K562 (cell line): ENCODE results near the gene TOPORS. TPM values are rescaled to one million over a fixed set of nuclear protein-coding genes. Genes with fewer than 3 reads are reported as not detected.

Experiments
- ATAC-seq: fragments of 200-7000 bp; cut with Tn5 transposase; 3 replicates; pipeline ENCODE4 v1.9.1; 2020; ENCODE audit warnings: moderate library complexity
- BruUV-seq: library from RNA; stranded (reverse); fragments of 400-500 nt; replicated peaks from 2 replicates; lab custom pipeline; 2021; lab: Mats Ljungman, UMichigan
- CTCF ChIA-PET: fragments of 300-600 bp; formaldehyde crosslinking; extraction: SDS; loops from one replicate; lab custom pipeline; 2021; ENCODE audit warnings: low intra/inter-chr PET ratio; lab: Yijun Ruan, JAX
- POLR2A ChIA-PET: fragments of 300-600, 350-650 bp; sonication (Branson Sonifier 250); formaldehyde crosslinking; extraction: SDS; loops from one replicate; lab custom pipeline; 2021; ENCODE audit warnings: antibody characterized with exemption, inconsistent platforms; lab: Yijun Ruan, JAX
- DNase-seq, 4 experiments: peaks; one replicate each; pipeline versions ENCODE4 v3.0.0 to v3.0.0-alpha.2; 2011 to 2018; ENCODE audit warnings: low spot score in 3 of 4, mixed read lengths in 3 of 4; ENCODE audit errors: extremely low read depth in 1 of 4
- FAIRE-seq: peaks from 2 replicates; lab custom pipeline; 2011; peaks lifted over from hg19 to GRCh38; lab: Jason Lieb, UNC
- H2AFZ ChIP-seq: 2 replicates; pipeline ENCODE4 v1.6.0; 2011; ENCODE audit warnings: low read depth, low read length, control low read depth, inconsistent platforms
- H3K27ac ChIP-seq: fragments of 200-600 bp; 3 replicates; pipeline ENCODE4 v1.8.0; 2011; ENCODE audit warnings: low read depth, mild to moderate bottlenecking, control low read depth, inconsistent platforms, low read length, moderate library complexity, mixed read lengths; ENCODE audit errors: extremely low read depth
- H3K27me3 ChIP-seq, 2 experiments: fragments of 300-600 bp in 1 of 2; 2 replicates in 1 of 2; 3 replicates in 1 of 2; pipeline versions ENCODE4 v1.6.0 to v1.8.0; 2011; ENCODE audit warnings: inconsistent platforms in 2 of 2, low read length in 2 of 2, mild to moderate bottlenecking in 1 of 2, mixed read lengths in 1 of 2, moderate library complexity in 1 of 2; ENCODE audit not compliant: control insufficient read depth in 2 of 2, insufficient read depth in 2 of 2
- H3K36me3 ChIP-seq: fragments of 300-600 bp; 3 replicates; pipeline ENCODE4 v1.8.0; 2011; ENCODE audit warnings: mild to moderate bottlenecking, low read length, inconsistent platforms; ENCODE audit not compliant: control insufficient read depth, insufficient read depth
- H3K4me1 ChIP-seq, 2 experiments: fragments of 200-600 bp in 1 of 2; replicated peaks in 1 of 2; 2 replicates in 1 of 2; 3 replicates in 1 of 2; pipeline versions ENCODE4 v1.5.1 to v1.8.0; 2011; ENCODE audit warnings: inconsistent platforms in 2 of 2, low read length in 2 of 2, mild to moderate bottlenecking in 1 of 2, mixed read lengths in 1 of 2, moderate library complexity in 1 of 2; ENCODE audit not compliant: control insufficient read depth in 2 of 2, insufficient read depth in 2 of 2
- H3K4me2 ChIP-seq: 2 replicates; pipeline ENCODE4 v1.6.1; 2011; ENCODE audit warnings: low read length, control low read depth, inconsistent platforms, mixed read lengths; ENCODE audit not compliant: insufficient read depth
- H3K4me3 ChIP-seq: fragments of 200-600 bp; sonication (generic), shearing (Covaris generic); 2 replicates; pipeline ENCODE4 v1.5.1; 2016; ENCODE audit warnings: control low read depth, inconsistent platforms
- H3K79me2 ChIP-seq: fragments of 200-600 bp; 3 replicates; pipeline ENCODE4 v1.8.0; 2011; ENCODE audit warnings: low read length, inconsistent platforms; ENCODE audit not compliant: control insufficient read depth, insufficient read depth
- H3K9ac ChIP-seq, 2 experiments: 2 replicates each; pipeline versions ENCODE4 v1.6.0 to v1.6.1; 2011; ENCODE audit warnings: low read depth in 2 of 2, low read length in 2 of 2, control low read depth in 1 of 2, inconsistent platforms in 1 of 2, mild to moderate bottlenecking in 1 of 2, mixed read lengths in 1 of 2; ENCODE audit not compliant: insufficient read depth in 1 of 2
- H3K9me1 ChIP-seq: one replicate; pipeline ENCODE4 v1.6.0; 2011; ENCODE audit warnings: inconsistent platforms, mild to moderate bottlenecking, low read length, moderate library complexity; ENCODE audit not compliant: control insufficient read depth, insufficient read depth
- H3K9me3 ChIP-seq: replicated peaks from 2 replicates; pipeline ENCODE4 v1.5.1; 2011; ENCODE audit warnings: low read depth, low read length, inconsistent platforms; ENCODE audit not compliant: control insufficient read depth, insufficient read depth
- H4K20me1 ChIP-seq: replicated peaks from 2 replicates; pipeline ENCODE4 v1.6.1; 2011; ENCODE audit warnings: low read length, inconsistent platforms, mixed read lengths; ENCODE audit not compliant: control insufficient read depth, insufficient read depth
- KLF16 ChIP-seq: IDR thresholded peaks from 2 replicates; pipeline ENCODE4 v1.6.1; 2016; ENCODE audit warnings: antibody characterized with exemption
- MED1 ChIP-seq: sonication (generic); formaldehyde crosslinking; IDR thresholded peaks from 2 replicates; pipeline ENCODE4 v1.8.1; 2023; ENCODE audit warnings: missing genetic modification reagents, borderline replicate concordance
- NR2C2 ChIP-seq, 2 experiments: fragments of 200-800 bp in 1 of 2; sonication (Bioruptor generic) in 1 of 2; sonication (generic) in 1 of 2; formaldehyde crosslinking in 1 of 2; IDR thresholded peaks; 2 replicates each; pipeline versions ENCODE4 v1.6.1 to v1.8.0; 2016 to 2022; ENCODE audit warnings: mild to moderate bottlenecking in 1 of 2, missing compliant biosample characterization in 1 of 2, missing genetic modification characterization in 1 of 2, missing genetic modification reagents in 1 of 2
- PPARD ChIP-seq: fragments of 250-450 bp; sonication (Bioruptor Pico); IDR thresholded peaks from 2 replicates; pipeline ENCODE4 v1.8.0; 2022; ENCODE audit warnings: inconsistent platforms, mild to moderate bottlenecking, moderate library complexity
- YBX1 ChIP-seq: fragments of 450-650 bp; IDR thresholded peaks from 2 replicates; pipeline ENCODE4 v1.7.1; 2016; ENCODE audit warnings: mild to moderate bottlenecking
- WGBS: fragments of 100-300 bp; shearing (Covaris generic); methylation state at CpG from one replicate; pipeline ENCODE4 v1.1.6; 2016; ENCODE audit warnings: low coverage, mixed read lengths; ENCODE audit not compliant: insufficient coverage; ENCODE audit errors: missing lambda C conversion rate; 5-methylcytosine and 5-hydroxymethylcytosine counted together
- in situ Hi-C: fragments of 300-500 bp; cut with MboI; formaldehyde crosslinking; loops from 4 replicates; pipeline ENCODE4 v1.15.0; 2018; ENCODE audit warnings: inconsistent platforms, mixed read lengths
- intact Hi-C: fragments of 100-400 bp; cut with micrococcal nuclease; formaldehyde crosslinking; loops from 2 replicates; pipeline ENCODE4 v1.14.2; 2022
- polyA plus RNA-seq, 8 experiments: library from polyadenylated mRNA; depleted of rRNA in 4 of 8; stranded (reverse) in 5 of 8; unstranded in 3 of 8; fragments of >200 nt; fragmentation: Nextera tagmentation in 2 of 8; fragmentation: Illumina TruSeq in 1 of 8; extraction: Ambion mirVana in 2 of 8; extraction: Trizol in 1 of 8; gene quantifications; 2 replicates each; pipeline versions ENCODE4 v1.2.1 to v1.2.3, GENCODE V29; 2011 to 2014; ENCODE audit warnings: inconsistent platforms in 1 of 8, missing spikeins in 1 of 8
- total RNA-seq, 7 experiments: library from RNA; depleted of rRNA in 6 of 7; stranded (reverse); fragments of >200 nt in 6 of 7; fragmentation: Illumina TruSeq in 2 of 7; extraction: Trizol in 2 of 7; gene quantifications; 2 replicates each; pipeline versions ENCODE4 v1.2.1 to v1.2.3, GENCODE V29; 2011 to 2021; ENCODE audit warnings: low replicate concordance in 1 of 7
- TF ChIP-seq, protein P1 (sequence below): fragments of 250-450 bp; sonication (Bioruptor Pico); IDR thresholded peaks from 2 replicates; pipeline ENCODE4 v1.8.0; 2022; ENCODE audit warnings: moderate library complexity, mild to moderate bottlenecking, inconsistent platforms
- TF ChIP-seq, protein P2 (sequence below): sonication (generic); formaldehyde crosslinking; IDR thresholded peaks from 2 replicates; pipeline ENCODE4 v1.9.0; 2022; ENCODE audit warnings: mild to moderate bottlenecking, missing genetic modification reagents

The TOPORS gene
- total and polyA plus RNA-seq, 9 of the 15 experiments (the other 6 are each of a cell fraction or from before 2014, with no cell fraction given): 4.3 to 19.6 (median 9.9) TPM

DNA sequence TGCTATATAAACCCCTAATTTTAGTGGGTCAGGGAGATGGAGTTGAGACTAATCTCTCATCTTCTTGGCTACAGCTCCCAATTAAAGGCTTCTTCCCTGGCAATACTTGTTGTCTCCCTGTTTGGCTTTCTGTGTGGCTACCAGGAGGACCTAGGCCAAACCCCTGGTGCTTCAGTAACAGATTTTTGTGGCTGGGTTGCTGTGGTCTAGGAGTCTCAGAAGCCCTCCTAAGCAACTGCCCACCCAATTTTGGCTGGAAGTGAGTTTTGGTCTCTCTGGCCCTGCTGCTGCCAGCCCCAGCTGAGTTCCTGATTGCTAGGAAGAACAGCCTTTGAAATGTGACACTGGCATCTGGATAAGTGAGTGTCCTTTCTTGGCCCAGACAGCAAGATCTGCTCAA is 36.1 kb downstream of the TOPORS start:
- no peaks in the 10 kb centered on the region for H4K20me1 ChIP-seq
- in situ Hi-C loops: no loop called here
- H3K79me2 ChIP-seq: no peaks in the 10 kb centered on the region
- H3K4me2 ChIP-seq: no peak overlapping the region
- H3K9me3 ChIP-seq: no peaks in the 10 kb centered on the region
- intact Hi-C loops: no loop called here
- DNase-seq (no peak), ATAC-seq (no peak), FAIRE-seq (no peak)
- no peak for TF ChIP-seq MED1 (CRISPR knock-in tag)
- TF ChIP-seq, protein P1, sequence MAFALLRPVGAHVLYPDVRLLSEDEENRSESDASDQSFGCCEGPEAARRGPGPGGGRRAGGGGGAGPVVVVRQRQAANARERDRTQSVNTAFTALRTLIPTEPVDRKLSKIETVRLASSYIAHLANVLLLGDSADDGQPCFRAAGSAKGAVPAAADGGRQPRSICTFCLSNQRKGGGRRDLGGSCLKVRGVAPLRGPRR (CRISPR knock-in tag): no peak
- no peaks in the 10 kb centered on the region for H3K27me3 ChIP-seq
- H3K36me3 ChIP-seq: no peaks in the 10 kb centered on the region
- ChIA-PET POLR2A (interaction anchor here (1.1 kb wide), 1 partner anchor 24 kb away, joined by 3 read pairs; no protein-coding TSS in a partner anchor), CTCF (no interaction called here)
- BruUV-seq: no TSS peak
- peaks cover 0 to 4% of the 10 kb centered on the region in 2 experiments; a peak in 1 of 5 replicates for H3K4me1 ChIP-seq
- no peak overlapping the region for H3K9ac ChIP-seq
- H3K9me1 ChIP-seq: no peaks in the 10 kb centered on the region
- no peak overlapping the region for H3K27ac ChIP-seq
- no peak overlapping the region for H2AFZ ChIP-seq
- H3K4me3 ChIP-seq: no peak overlapping the region

DNA sequence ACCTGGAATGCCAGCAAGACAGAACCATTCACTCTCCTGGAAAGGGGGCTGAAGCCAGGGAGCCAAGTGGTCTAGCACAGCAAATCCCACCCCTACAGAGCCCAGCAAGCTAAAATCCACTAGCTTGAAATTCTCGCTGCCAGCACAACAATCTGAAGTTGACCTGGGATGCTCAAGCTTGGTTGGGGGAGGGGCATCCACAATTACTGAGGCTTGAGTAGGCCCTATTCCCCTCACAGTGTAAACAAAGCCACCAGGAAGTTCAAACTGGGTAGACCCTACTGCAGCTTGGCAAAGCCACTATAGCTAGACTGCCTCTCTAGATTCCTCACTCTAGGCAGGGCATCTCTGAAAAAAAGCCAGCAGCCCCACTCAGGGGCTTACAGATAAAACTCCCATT is 43.7 kb downstream of the TOPORS start:
- intact Hi-C loops: no loop called here
- Histone ChIP-seq H3K9me1 (no peaks in the 10 kb centered on the region), H3K9ac (no peak overlapping the region), H4K20me1 (no peaks in the 10 kb centered on the region), H3K9me3 (no peaks in the 10 kb centered on the region), H3K27me3 (no peaks in the 10 kb centered on the region), H3K4me1 (no peaks in the 10 kb centered on the region), H3K4me3 (no peak overlapping the region), H2AFZ (no peak overlapping the region), H3K79me2 (no peaks in the 10 kb centered on the region), H3K27ac (no peak overlapping the region), H3K36me3 (no peaks in the 10 kb centered on the region), H3K4me2 (no peak overlapping the region)
- ATAC-seq (no peak), DNase-seq (no peak), FAIRE-seq (no peak)
- no TSS peak for BruUV-seq
- CTCF ChIA-PET: no interaction called here
- WGBS: 0% methylated on average over 1 of the region's 1 CpG
- POLR2A ChIA-PET: no interaction called here
- in situ Hi-C loops: no loop called here
- TF ChIP-seq KLF16: no peak
- TF ChIP-seq, protein P2, sequence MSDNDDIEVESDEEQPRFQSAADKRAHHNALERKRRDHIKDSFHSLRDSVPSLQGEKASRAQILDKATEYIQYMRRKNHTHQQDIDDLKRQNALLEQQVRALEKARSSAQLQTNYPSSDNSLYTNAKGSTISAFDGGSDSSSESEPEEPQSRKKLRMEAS (CRISPR knock-in tag): no peak
- no peak for TF ChIP-seq PPARD
- no peak for TF ChIP-seq NR2C2 (CRISPR knock-in tag; IDR thresholded peaks at IDR 0.05)
- TF ChIP-seq NR2C2 (tag; IDR thresholded peaks at IDR 0.05): no peak
- TF ChIP-seq YBX1: no peak
